ENCODE data around the gene FNDC10. TPM values are rescaled to one million over a fixed set of nuclear protein-coding genes. Genes with fewer than 3 reads are reported as not detected.
A peak's percentile ranks its signal among the peaks of the same experiment; 100 is the strongest.

FNDC10 gene
- total RNA-seq, 1 donor from 2014 or later: 7.7 TPM

DNA sequence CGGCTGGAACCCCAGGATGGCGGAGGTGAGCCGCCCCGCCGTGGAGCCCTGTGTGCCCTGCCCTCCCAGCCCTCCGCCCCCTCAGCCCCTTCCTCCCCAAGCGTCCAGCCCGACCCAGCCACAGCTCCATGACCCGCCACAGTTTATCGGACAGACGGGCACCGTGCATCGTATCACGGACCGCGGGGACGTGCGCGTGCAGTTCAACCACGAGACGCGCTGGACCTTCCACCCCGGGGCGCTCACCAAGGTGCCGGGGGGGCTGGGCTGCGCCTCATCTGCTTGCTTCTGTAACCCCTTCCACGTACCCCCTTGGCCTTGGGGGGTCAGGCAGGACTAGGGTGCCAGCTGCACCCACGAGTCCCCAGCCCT, 25.5 kb upstream of the FNDC10 start:
- Histone ChIP-seq H3K9me3 (no peaks in the 10 kb centered on the region), H3K4me1 (no peaks in the 10 kb centered on the region), H3K36me3 (peaks cover 14% of the 10 kb centered on the region), H3K27ac (no peak overlapping the region), H3K27me3 (ENCODE audit: low read depth) (peaks cover 2% of the 10 kb centered on the region), H3K4me3 (no peak overlapping the region)
- intact Hi-C loops (cut with DNase I): no loop called here
- ATAC-seq: no peak
- DNase-seq: peak; percentile 37
- TF ChIP-seq, protein P1, sequence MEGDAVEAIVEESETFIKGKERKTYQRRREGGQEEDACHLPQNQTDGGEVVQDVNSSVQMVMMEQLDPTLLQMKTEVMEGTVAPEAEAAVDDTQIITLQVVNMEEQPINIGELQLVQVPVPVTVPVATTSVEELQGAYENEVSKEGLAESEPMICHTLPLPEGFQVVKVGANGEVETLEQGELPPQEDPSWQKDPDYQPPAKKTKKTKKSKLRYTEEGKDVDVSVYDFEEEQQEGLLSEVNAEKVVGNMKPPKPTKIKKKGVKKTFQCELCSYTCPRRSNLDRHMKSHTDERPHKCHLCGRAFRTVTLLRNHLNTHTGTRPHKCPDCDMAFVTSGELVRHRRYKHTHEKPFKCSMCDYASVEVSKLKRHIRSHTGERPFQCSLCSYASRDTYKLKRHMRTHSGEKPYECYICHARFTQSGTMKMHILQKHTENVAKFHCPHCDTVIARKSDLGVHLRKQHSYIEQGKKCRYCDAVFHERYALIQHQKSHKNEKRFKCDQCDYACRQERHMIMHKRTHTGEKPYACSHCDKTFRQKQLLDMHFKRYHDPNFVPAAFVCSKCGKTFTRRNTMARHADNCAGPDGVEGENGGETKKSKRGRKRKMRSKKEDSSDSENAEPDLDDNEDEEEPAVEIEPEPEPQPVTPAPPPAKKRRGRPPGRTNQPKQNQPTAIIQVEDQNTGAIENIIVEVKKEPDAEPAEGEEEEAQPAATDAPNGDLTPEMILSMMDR (IDR thresholded peaks at IDR 0.05): no peak

DNA sequence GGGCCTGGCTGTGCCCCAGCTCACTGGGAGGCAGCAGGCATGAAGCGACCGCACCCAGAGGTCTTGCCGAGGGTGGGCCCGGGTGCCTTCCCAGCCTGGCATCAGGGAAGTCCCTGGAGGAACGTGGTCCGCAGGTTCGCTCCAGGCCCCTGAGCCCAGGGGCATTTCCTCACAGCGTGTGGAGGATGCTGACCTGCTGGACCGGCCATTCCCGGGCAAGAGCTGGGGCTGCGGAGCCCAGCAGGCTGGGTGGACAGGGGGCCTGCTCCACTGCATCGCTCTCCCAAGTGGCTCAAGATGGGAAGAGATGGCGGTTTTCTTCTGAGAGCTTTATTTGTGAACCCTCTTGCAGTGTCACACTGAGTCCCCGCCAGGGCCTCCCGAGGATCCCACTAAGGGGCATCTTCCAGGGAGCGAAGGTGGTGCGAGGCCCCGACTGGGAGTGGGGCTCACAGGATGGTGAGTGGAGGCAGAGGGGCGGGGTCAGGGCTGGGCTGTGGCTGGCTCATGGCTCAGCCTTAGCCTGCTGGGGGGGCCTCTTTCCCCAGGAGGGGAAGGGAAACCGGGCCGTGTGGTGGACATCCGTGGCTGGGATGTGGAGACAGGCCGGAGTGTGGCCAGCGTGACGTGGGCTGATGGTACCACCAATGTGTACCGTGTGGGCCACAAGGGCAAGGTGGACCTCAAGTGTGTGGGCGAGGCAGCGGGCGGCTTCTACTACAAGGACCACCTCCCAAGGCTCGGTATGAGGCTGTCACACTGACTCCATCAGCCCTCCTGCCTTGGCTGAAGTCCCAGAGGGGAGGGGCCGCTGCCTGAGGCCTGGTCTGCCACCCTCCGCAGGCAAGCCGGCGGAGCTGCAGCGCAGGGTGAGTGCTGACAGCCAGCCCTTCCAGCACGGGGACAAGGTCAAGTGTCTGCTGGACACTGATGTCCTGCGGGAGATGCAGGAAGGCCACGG, 24.8 kb upstream of the FNDC10 start:
- H3K36me3 ChIP-seq: peaks cover 14% of the 10 kb centered on the region
- DNase-seq (peak; percentile 46), ATAC-seq (no peak)
- intact Hi-C loops (cut with DNase I): no loop called here
- no peak overlapping the region for H3K4me3 ChIP-seq
- TF ChIP-seq, protein P1 (IDR thresholded peaks at IDR 0.05): no peak
- H3K9me3 ChIP-seq: no peaks in the 10 kb centered on the region
- no peak overlapping the region for H3K27ac ChIP-seq
- no peaks in the 10 kb centered on the region for H3K4me1 ChIP-seq
- no peaks in the 10 kb centered on the region for H3K27me3 ChIP-seq (ENCODE audit: low read depth)

DNA sequence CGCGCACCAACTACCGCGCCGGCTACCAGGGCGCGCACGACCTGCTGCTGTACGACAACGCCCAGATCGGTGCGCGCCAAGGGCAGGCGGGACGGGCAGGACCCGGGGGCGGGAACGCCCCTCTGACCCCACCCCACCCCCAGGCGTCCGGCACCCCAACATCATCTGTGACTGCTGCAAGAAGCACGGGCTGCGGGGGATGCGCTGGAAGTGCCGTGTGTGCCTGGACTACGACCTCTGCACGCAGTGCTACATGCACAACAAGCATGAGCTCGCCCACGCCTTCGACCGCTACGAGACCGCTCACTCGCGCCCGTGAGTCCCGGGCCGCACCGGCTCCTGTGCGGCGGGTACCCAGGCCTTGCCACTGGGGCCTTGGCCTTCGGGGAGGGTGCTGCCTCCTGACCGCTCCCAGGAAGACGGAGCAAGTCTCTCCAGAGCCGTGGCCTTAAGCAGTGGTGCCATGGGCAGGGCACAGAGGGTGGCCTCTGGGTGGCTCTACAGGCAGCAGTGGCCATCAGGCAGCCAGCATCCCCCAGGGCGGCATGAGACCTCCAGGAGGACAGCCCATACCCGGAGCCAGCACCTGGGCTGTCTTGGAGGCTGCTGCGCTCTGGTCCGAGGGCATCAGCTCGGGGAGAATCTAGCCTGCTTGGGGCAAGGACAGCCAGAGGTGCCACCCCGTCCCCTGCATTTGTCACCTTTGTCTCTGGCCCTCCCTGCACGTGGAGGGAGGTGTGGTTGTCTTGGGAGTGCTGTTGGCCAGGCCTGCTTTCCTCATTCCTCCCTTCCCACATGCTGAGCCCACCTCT, 23.9 kb upstream of the FNDC10 start:
- intact Hi-C loops (cut with DNase I): no loop called here
- no peak overlapping the region for H3K4me3 ChIP-seq
- TF ChIP-seq, protein P1 (IDR thresholded peaks at IDR 0.05): no peak
- ATAC-seq (no peak), DNase-seq (peak; percentile 46)
- no peak overlapping the region for H3K27ac ChIP-seq
- no peaks in the 10 kb centered on the region for H3K9me3 ChIP-seq
- peaks cover 14% of the 10 kb centered on the region for H3K36me3 ChIP-seq
- H3K4me1 ChIP-seq: no peaks in the 10 kb centered on the region
- H3K27me3 ChIP-seq (ENCODE audit: low read depth): no peaks in the 10 kb centered on the region

DNA sequence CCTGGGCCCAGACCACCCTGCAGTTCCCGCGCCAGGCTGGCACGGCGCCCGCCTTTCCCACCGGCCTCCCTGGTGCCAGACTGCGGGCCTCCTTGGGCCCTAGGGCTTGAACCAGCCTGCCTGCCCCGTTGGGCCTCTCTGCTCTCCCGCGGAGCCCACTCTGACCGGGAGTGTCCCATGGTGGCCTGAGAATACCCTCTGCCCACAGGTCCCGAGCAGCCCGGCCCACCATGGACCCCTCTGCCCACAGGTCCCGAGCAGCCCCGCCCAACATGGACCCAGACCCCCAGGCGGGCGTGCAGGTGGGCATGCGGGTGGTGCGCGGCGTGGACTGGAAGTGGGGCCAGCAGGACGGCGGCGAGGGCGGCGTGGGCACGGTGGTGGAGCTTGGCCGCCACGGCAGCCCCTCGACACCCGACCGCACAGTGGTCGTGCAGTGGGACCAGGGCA, 23.3 kb upstream of the FNDC10 start:
- TF ChIP-seq, protein P1 (IDR thresholded peaks at IDR 0.05): no peak
- DNase-seq (no peak), ATAC-seq (no peak)
- Histone ChIP-seq H3K4me1 (no peaks in the 10 kb centered on the region), H3K27ac (no peak overlapping the region), H3K27me3 (ENCODE audit: low read depth) (no peaks in the 10 kb centered on the region), H3K9me3 (no peaks in the 10 kb centered on the region), H3K36me3 (peaks cover 18% of the 10 kb centered on the region), H3K4me3 (no peak overlapping the region)
- intact Hi-C loops (cut with DNase I): no loop called here

DNA sequence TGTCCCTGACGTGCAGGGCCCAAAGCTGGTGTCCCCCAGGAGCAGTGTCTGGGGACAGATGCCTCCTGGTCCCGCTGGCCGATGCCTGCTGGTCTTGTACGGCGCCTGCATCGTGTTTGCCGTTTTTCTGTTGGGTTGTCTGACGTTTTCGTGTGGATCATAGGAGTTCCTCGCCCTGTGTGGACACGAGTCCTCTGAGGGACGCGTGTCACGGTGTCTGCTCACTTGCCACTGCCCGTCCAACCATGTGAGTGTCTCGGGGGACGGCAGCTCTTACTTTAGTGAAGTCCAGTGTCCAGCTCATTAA, 22.8 kb upstream of the FNDC10 start:
- TF ChIP-seq, protein P1 (IDR thresholded peaks at IDR 0.05): no peak
- DNase-seq (no peak), ATAC-seq (no peak)
- intact Hi-C loops (cut with DNase I): no loop called here
- H3K36me3 ChIP-seq: peaks cover 18% of the 10 kb centered on the region
- no peaks in the 10 kb centered on the region for H3K9me3 ChIP-seq
- no peaks in the 10 kb centered on the region for H3K27me3 ChIP-seq (ENCODE audit: low read depth)
- no peaks in the 10 kb centered on the region for H3K4me1 ChIP-seq
- H3K4me3 ChIP-seq: no peak overlapping the region
- no peak overlapping the region for H3K27ac ChIP-seq
